K562 (cell line): ENCODE measurements around the gene ADGRG1. TPM values are rescaled to one million over a fixed set of nuclear protein-coding genes. Genes with fewer than 3 reads are reported as not detected.
A peak's percentile ranks its signal among the peaks of the same experiment; 100 is the strongest.

ENCODE experiments used
- BRF2 ChIP-seq: IDR thresholded peaks from 3 replicates; pipeline ENCODE4 v1.6.1; 2011; ENCODE audit warnings: borderline replicate concordance, mild to moderate bottlenecking; ENCODE audit not compliant: insufficient read length, insufficient read depth
- CEBPB ChIP-seq: fragments of 450-650 bp; IDR thresholded peaks from 2 replicates; pipeline ENCODE4 v1.6.1; 2016; ENCODE audit warnings: missing genetic modification characterization, missing compliant biosample characterization
- CEBPZ ChIP-seq: fragments of 150-350 bp; IDR thresholded peaks from 2 replicates; pipeline ENCODE4 v1.6.1; 2014; ENCODE audit warnings: low read depth, mild to moderate bottlenecking, low read length, borderline replicate concordance
- CTCFL ChIP-seq: IDR thresholded peaks from 2 replicates; pipeline ENCODE4 v1.6.1; 2011; ENCODE audit warnings: borderline replicate concordance, low read depth, mild to moderate bottlenecking, moderate library complexity, low read length; ENCODE audit not compliant: insufficient read depth, poor library complexity, severe bottlenecking
- EZH2 ChIP-seq: IDR thresholded peaks from 2 replicates; pipeline ENCODE4 v1.6.1; 2012; ENCODE audit warnings: low read depth, mild to moderate bottlenecking, inconsistent platforms, low read length, borderline replicate concordance
- KDM1A ChIP-seq, 2 experiments: fragments of 450-650 bp; IDR thresholded peaks; 2 replicates each; pipeline ENCODE4 v1.6.1; 2016; ENCODE audit warnings: mild to moderate bottlenecking in 2 of 2
- KLF16 ChIP-seq: IDR thresholded peaks from 2 replicates; pipeline ENCODE4 v1.6.1; 2016; ENCODE audit warnings: antibody characterized with exemption
- MCM3 ChIP-seq: fragments of 450-650 bp; IDR thresholded peaks from 2 replicates; pipeline ENCODE4 v1.6.1; 2016
- MED1 ChIP-seq: sonication (generic); formaldehyde crosslinking; IDR thresholded peaks from 2 replicates; pipeline ENCODE4 v1.8.1; 2023; ENCODE audit warnings: missing genetic modification reagents, borderline replicate concordance
- MYBL2 ChIP-seq, 2 experiments: fragments of 450-650 bp in 1 of 2; sonication (generic) in 1 of 2; formaldehyde crosslinking in 1 of 2; IDR thresholded peaks; 2 replicates each; pipeline versions ENCODE4 v1.6.1 to v1.8.1; 2017 to 2022; ENCODE audit warnings: borderline replicate concordance in 1 of 2, inconsistent platforms in 1 of 2, low read depth in 1 of 2, mild to moderate bottlenecking in 1 of 2, missing genetic modification reagents in 1 of 2, moderate library complexity in 1 of 2
- PTTG1 ChIP-seq: fragments of 450-650 bp; IDR thresholded peaks from 2 replicates; pipeline ENCODE4 v1.6.1; 2016; ENCODE audit warnings: low read depth, mild to moderate bottlenecking, missing genetic modification characterization, missing compliant biosample characterization
- RBBP5 ChIP-seq: fragments of 200-600 bp; sonication (generic); IDR thresholded peaks from 2 replicates; pipeline ENCODE4 v1.6.1; 2012; ENCODE audit warnings: borderline replicate concordance, mild to moderate bottlenecking, low read length, control low read depth, inconsistent platforms; ENCODE audit not compliant: insufficient read depth, poor library complexity, severe bottlenecking
- SAP30 ChIP-seq: fragments of 200-600 bp; sonication (generic); IDR thresholded peaks from 2 replicates; pipeline ENCODE4 v1.6.1; 2012; ENCODE audit warnings: borderline replicate concordance, low read depth, mild to moderate bottlenecking, moderate library complexity, low read length, control low read depth, inconsistent platforms; ENCODE audit not compliant: insufficient read depth, poor library complexity, severe bottlenecking
- XRCC5 ChIP-seq: fragments of 200-400 bp; formaldehyde crosslinking; IDR thresholded peaks from 2 replicates; pipeline ENCODE4 v1.6.1; 2017; ENCODE audit warnings: low read depth, mild to moderate bottlenecking, low read length
- ZBTB33 ChIP-seq: sonication (generic); formaldehyde crosslinking; IDR thresholded peaks from 2 replicates; pipeline ENCODE4 v1.8.1; 2023; ENCODE audit warnings: mild to moderate bottlenecking, missing genetic modification reagents
- ZNF41 ChIP-seq: fragments of 250-450 bp; sonication (Bioruptor Pico); conservative IDR thresholded peaks from 2 replicates; pipeline ENCODE4 v1.4.0; 2020; ENCODE audit warnings: mild to moderate bottlenecking
- polyA plus RNA-seq, 8 experiments: library from polyadenylated mRNA; depleted of rRNA in 4 of 8; stranded (reverse) in 5 of 8; unstranded in 3 of 8; fragments of >200 nt; fragmentation: Nextera tagmentation in 2 of 8; fragmentation: Illumina TruSeq in 1 of 8; extraction: Ambion mirVana in 2 of 8; extraction: Trizol in 1 of 8; gene quantifications; 2 replicates each; pipeline versions ENCODE4 v1.2.1 to v1.2.3, GENCODE V29; 2011 to 2014; ENCODE audit warnings: inconsistent platforms in 1 of 8, missing spikeins in 1 of 8
- total RNA-seq, 7 experiments: library from RNA; depleted of rRNA in 6 of 7; stranded (reverse); fragments of >200 nt in 6 of 7; fragmentation: Illumina TruSeq in 2 of 7; extraction: Trizol in 2 of 7; gene quantifications; 2 replicates each; pipeline versions ENCODE4 v1.2.1 to v1.2.3, GENCODE V29; 2011 to 2021; ENCODE audit warnings: low replicate concordance in 1 of 7

ADGRG1 gene
- total and polyA plus RNA-seq, 9 of the 15 experiments (the other 6 are each of a cell fraction or from before 2014, with no cell fraction given): 0.04 to 0.31 (median 0.16) TPM; not detected in 6

GRCh38 chr16:57689762-57690558 lies 61.5 kb downstream of the ADGRG1 start (continued):
- TF ChIP-seq CEBPZ (no peak), MED1 (no peak), KDM1A (IDR thresholded peaks at IDR 0.05) (peak; percentile 98 to 99), EZH2 (no peak), ZNF41 (CRISPR knock-in tag) (peak; percentile 62; the same call in 1 of the 2 replicates), PTTG1 (tag) (no peak), MYBL2 (IDR thresholded peaks at IDR 0.05; ENCODE audit: low read depth) (no peak; the same call in 1 of the 2 replicates), MYBL2 (CRISPR knock-in tag; IDR thresholded peaks at IDR 0.05; ENCODE audit: borderline replicate concordance) (no peak), CEBPB (tag) (peak; percentile 99), RBBP5 (peak; percentile 60), ZBTB33 (CRISPR knock-in tag) (no peak), KLF16 (peak; percentile 100), XRCC5 (no peak; the same call in 1 of the 2 replicates), CTCFL (no peak), MCM3 (no peak), BRF2 (no peak), SAP30 (no peak)
